ENCODE results near the gene BPIFB2. TPM values are rescaled to one million over a fixed set of nuclear protein-coding genes. Genes with fewer than 3 reads are reported as not detected.

BPIFB2 gene
- total RNA-seq, 1 donor from 2014 or later: not detected

DNA sequence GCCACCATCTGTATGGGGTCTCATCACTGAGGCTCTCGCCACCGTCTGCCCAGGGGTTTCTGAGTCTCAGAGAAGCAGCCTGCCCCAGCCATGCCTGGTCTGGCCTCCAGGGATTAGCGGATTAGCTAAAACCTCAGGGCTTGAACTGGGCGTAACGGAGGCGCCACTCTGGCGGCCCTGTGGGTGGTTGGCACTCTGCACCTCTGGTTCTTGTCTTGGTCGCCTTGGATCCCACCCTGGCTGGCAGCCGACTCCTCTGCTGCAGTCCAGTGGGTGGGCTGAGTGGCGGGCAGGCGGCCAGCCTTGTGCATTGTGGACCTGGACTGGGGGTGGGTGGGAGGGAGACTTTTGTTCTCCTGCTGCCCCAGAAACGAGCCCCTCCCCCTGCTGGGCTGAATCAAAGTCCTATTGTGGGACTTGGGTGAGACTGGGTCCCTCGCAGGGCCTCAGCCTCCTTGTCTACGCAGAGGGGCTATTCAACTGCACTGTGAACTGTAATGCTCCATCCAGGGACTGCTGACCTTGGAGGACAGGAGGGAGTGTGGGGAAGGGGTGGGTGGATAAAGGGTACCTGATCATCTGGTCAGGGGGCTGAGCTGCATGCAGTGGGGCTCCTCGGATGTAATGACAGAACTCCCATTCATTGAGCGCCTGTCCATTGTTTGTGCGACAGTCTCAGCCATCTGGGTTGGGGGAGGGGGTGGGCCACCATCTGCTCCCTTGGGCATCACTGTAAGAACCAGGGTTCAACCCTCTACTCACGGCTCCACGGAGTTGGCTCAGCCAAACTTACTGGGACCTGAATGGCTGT lies 27.2 kb upstream of the BPIFB2 start:
- TF ChIP-seq, protein P1, sequence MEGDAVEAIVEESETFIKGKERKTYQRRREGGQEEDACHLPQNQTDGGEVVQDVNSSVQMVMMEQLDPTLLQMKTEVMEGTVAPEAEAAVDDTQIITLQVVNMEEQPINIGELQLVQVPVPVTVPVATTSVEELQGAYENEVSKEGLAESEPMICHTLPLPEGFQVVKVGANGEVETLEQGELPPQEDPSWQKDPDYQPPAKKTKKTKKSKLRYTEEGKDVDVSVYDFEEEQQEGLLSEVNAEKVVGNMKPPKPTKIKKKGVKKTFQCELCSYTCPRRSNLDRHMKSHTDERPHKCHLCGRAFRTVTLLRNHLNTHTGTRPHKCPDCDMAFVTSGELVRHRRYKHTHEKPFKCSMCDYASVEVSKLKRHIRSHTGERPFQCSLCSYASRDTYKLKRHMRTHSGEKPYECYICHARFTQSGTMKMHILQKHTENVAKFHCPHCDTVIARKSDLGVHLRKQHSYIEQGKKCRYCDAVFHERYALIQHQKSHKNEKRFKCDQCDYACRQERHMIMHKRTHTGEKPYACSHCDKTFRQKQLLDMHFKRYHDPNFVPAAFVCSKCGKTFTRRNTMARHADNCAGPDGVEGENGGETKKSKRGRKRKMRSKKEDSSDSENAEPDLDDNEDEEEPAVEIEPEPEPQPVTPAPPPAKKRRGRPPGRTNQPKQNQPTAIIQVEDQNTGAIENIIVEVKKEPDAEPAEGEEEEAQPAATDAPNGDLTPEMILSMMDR (IDR thresholded peaks at IDR 0.05): no peak
- Histone ChIP-seq H3K27me3 (no peaks in the 10 kb centered on the region), H3K4me1 (no peaks in the 10 kb centered on the region), H3K4me3 (no peak overlapping the region), H3K27ac (no peak overlapping the region), H3K36me3 (no peaks in the 10 kb centered on the region), H3K9me3 (no peaks in the 10 kb centered on the region)
- no peak for DNase-seq (ENCODE audit: low spot score in 2 of 2)
- intact Hi-C loops (cut with DNase I): no loop called here

DNA sequence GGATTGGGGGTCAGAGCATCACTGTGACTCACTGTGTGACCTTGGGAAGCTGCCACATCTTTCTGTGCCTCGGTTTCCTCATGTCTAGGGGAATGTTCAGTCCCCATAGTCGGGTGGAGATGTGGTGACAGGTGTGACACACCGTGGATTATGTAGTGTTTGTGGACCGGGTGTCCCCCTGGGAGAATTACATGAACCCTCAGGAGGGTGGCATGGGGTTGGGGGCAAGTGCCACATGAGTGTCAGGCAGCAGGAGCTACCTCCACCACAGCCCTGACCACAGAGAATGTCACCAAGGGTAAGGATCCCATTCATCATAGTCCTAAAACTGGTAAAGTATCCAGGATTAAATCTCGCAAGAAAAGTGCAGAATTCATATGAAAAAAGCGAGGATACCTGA lies 26.5 kb upstream of the BPIFB2 start:
- intact Hi-C loops (cut with DNase I): no loop called here
- DNase-seq (ENCODE audit: low spot score in 2 of 2): no peak
- Histone ChIP-seq H3K4me1 (no peaks in the 10 kb centered on the region), H3K27me3 (no peaks in the 10 kb centered on the region), H3K27ac (no peak overlapping the region), H3K4me3 (no peak overlapping the region), H3K36me3 (no peaks in the 10 kb centered on the region), H3K9me3 (no peaks in the 10 kb centered on the region)
- TF ChIP-seq, protein P1 (IDR thresholded peaks at IDR 0.05): no peak

DNA sequence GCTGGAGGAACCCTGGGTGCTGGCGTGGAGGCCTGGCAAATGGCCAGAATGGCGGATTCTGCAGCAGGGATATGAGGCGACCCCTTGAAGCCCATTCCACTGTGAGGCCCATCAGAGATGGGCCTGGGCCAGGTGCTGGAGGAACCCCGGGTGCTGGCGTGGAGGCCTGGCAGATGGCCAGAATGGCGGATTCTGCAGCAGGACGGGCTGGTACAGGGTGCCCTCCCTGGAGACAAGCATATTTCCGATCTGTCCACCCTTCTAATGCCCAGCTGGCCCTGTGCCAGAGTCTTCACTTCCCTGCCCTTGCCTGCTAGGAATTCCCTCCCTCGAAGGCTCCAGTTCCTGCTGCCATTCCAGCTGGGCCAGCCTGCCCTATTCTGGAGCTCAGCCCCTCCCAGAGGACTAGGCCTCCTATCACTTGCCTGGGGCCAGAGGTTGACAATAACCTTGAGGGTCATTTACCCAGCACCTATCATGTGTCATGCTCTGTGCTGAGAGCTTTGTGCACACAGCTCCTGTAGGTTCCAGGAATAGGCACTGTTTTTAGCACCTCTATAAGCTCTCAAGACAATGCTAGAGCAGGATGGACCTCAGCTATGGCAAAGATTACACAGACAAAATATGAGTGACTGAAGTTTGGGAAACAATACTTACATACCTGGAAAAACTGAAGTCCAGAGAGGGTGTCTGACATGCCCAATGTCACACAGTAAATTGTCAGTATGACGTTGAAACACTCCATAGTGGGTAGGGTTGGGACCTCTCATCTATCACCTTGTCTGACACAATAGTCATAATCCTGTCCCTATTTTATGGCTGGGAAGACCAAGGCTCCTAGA lies 24.7 kb upstream of the BPIFB2 start:
- Histone ChIP-seq H3K27me3 (no peaks in the 10 kb centered on the region), H3K4me1 (no peaks in the 10 kb centered on the region), H3K4me3 (no peak overlapping the region), H3K9me3 (no peaks in the 10 kb centered on the region), H3K36me3 (no peaks in the 10 kb centered on the region), H3K27ac (no peak overlapping the region)
- TF ChIP-seq, protein P1 (IDR thresholded peaks at IDR 0.05): no peak
- no peak for DNase-seq (ENCODE audit: low spot score in 2 of 2)
- intact Hi-C loops (cut with DNase I): no loop called here

DNA sequence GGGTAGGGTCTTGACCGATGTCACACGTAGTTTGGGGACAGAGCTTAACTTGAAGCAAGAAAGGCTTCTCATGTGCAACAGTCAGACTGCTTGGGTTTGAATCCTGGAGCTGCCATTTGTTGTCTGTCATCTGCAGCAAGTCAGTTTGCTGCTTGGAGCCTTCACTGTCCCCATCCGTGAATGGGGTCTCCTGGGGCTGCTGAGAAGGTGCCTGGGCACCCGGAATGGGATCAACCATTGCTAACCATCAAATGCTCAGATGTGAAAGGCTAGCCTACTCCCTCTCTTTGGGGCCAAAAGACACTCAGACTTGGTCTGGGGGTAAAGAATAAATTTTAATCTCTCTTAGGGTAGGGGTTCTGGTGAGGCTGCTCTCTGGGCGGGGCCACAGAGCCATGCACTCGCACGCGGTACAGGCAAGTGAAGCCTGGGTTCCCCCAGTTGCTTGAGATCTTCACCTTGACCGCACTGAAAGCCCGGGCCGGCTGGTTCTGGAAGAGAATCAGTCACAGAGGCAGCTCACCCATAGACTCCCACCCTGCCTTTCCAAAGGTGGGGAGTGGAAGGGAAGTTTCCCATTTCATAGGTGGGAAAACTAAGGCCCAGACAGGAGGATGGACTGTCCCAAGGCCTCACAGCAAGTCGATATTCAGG lies 23.9 kb upstream of the BPIFB2 start:
- H3K36me3 ChIP-seq: no peaks in the 10 kb centered on the region
- DNase-seq (ENCODE audit: low spot score in 2 of 2): no peak

DNA sequence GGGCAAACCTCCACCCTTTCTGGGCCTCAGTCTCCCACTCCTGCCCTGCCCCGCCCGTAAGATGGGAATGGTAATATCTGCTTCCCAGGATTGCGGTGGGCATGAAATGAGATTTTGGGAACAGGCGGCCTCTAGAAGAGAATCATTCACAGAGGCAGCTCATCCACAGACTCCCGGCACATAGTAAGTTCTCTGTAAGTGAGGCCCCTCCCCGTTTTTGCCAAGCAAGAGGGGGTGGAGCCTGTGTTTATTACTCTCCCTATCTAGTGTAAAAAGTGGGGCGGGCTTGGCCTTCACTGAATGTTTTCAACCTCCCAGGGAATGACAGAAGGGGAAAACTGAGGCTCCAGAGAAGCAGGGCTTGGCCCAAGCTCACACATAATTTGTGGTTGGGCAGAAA lies 23.3 kb upstream of the BPIFB2 start:
- H3K4me1 ChIP-seq: no peaks in the 10 kb centered on the region

More for the DNA sequence above, 23.9 kb upstream of the BPIFB2 start:
- Histone ChIP-seq H3K27me3 (no peaks in the 10 kb centered on the region), H3K9me3 (no peaks in the 10 kb centered on the region), H3K4me1 (no peaks in the 10 kb centered on the region), H3K27ac (no peak overlapping the region), H3K4me3 (no peak overlapping the region)
- intact Hi-C loops (cut with DNase I): no loop called here
- TF ChIP-seq, protein P1 (IDR thresholded peaks at IDR 0.05): no peak

More for the DNA sequence above, 23.3 kb upstream of the BPIFB2 start:
- no peak for DNase-seq (ENCODE audit: low spot score in 2 of 2)
- H3K27ac ChIP-seq: no peak overlapping the region
- intact Hi-C loops (cut with DNase I): no loop called here
- TF ChIP-seq, protein P1 (IDR thresholded peaks at IDR 0.05): no peak
- H3K9me3 ChIP-seq: no peaks in the 10 kb centered on the region
- H3K36me3 ChIP-seq: no peaks in the 10 kb centered on the region
- no peak overlapping the region for H3K4me3 ChIP-seq
- no peaks in the 10 kb centered on the region for H3K27me3 ChIP-seq

Data from ascending aorta (tissue), 2 donors.